Activated CD8-positive, alpha-beta memory T cell treated with anti-CD3 and anti-CD28 coated beads for 48 hours (primary cell): Measurements from ENCODE around the gene PARVB.
A peak's percentile ranks its signal among the peaks of the same experiment; 100 is the strongest.

ENCODE experiments used
- DNase-seq, 3 experiments: peaks; one replicate each; pipeline ENCODE4 v3.0.0-alpha.2; 2020; ENCODE audit warnings: low read depth in 2 of 3, low spot score in 2 of 3

PARVB gene

GRCh38 chr22:44180706-44181032 lies 156.6 kb downstream of the PARVB start, which contains the start of gene PARVG:
PARVG (plus strand) TSS chr22:44180925; CDS start chr22:44183330, 2,405 bp downstream.
- DNase-seq, result no peak

- DNase-seq, result peak; percentile 20 to 31 (median 29)
These were observed 157.2 kb downstream of the PARVB start for GRCh38 chr22:44181033-44181911.

- peak in 1 of 3 experiments; percentile 21 for DNase-seq
These were observed 157.9 kb downstream of the PARVB start for GRCh38 chr22:44181912-44182587.

DNA sequence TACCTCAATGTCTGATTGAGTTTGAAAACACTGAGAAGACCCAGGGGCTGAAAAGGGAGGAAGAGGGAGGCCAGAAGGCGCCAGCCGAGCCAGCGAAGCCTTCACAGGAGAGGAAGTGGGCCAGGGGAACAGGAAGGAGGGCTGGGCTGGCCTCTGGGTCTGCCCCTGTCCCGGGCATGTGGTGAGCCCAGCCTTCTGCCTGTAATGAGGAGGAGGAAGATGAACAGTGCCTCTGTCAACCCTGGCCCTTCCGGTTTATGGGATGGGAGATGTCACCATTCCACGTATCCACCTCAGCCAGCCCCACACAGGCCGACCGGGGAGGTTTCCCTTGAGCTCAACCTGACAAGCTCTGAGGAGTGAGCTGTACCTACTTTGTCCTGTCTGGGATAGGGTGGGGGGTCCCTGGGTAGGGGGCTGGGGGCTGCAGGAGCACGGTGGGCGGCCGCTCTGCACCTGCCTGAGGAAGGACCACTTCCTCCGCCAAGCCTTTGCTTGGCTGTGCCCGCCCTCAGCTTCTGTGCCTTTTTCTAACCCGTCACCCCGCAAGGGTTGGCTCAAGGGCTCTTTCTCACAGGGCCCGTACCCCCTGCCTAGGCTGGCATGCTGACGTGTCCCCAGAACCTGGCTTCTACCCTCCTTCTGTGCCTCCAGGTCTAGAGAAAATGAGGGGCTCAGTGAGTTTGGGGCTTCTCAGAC lies 158.6 kb downstream of the PARVB start:
- peak; percentile 5 to 29 (median 26) for DNase-seq

DNA sequence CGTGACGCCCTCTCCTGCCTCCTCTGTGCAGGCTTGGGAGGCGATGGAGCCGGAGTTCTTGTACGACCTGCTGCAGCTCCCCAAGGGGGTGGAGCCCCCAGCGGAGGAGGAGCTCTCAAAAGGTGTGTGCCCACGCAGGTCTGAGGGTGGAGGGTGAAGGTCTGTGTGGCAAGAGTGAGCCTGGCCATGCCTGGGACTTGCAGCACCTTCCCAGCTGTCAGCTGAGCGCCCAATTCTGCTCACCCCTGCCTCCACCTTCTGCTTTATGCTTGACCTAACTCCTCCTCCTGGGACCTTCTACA lies 159.1 kb downstream of the PARVB start:
- DNase-seq, result no peak

GRCh38 chr22:44184006-44184405 lies 159.9 kb downstream of the PARVB start:
- DNase-seq, result no peak

GRCh38 chr22:44185237-44186120 lies 161.4 kb downstream of the PARVB start:
- no peak for DNase-seq

GRCh38 chr22:44186121-44186510 lies 162.0 kb downstream of the PARVB start:
- DNase-seq, result no peak

- DNase-seq, result no peak
These were observed 162.6 kb downstream of the PARVB start for GRCh38 chr22:44186737-44187136.

- no peak for DNase-seq
These were observed 163.6 kb downstream of the PARVB start for GRCh38 chr22:44187652-44188230.

DNA sequence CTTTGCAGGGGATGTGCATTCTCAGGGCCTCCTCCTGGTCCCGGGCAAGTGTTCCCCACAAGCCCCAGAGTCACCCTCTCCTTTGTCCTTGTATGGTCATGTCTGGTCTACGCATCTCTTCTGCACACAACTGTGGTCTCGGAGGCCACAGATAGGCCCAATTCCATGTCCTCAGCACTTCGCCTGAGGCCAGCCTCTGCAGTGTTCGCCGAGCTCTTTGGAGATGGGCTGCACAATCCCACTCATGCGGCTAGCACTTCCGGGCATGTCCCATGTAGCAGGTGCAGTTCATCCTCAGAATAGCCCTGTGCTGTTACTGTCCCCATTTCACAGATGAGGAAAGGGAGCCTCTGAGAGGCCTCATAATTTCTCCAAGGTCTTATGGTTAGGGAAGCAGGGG lies 164.2 kb downstream of the PARVB start:
- no peak for DNase-seq

GRCh38 chr22:44188986-44189630 lies 165.0 kb downstream of the PARVB start:
- DNase-seq, result no peak

GRCh38 chr22:44190381-44190976 lies 166.4 kb downstream of the PARVB start:
- no peak for DNase-seq

DNA sequence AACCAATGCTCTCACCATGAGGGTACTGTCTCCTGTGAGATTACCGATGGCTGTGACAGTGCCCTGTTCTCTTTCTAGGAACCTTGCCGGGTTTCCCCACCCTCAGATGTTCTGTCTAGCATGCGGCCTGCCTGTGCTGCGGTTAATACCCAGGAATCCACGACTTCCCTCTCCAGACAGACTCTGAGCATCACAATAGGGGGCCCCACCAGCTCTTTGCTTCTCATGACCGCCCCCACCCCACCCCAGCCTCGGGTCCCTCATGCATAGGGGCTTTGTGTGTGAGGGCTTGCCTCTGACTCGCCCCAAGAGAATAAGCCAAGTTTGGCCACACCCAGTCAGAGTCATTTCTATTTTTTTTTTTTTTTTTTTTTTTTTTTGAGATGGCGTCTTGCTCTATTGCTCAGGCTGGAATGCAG lies 166.9 kb downstream of the PARVB start:
- peak; percentile 18 to 43 (median 19) for DNase-seq

DNA sequence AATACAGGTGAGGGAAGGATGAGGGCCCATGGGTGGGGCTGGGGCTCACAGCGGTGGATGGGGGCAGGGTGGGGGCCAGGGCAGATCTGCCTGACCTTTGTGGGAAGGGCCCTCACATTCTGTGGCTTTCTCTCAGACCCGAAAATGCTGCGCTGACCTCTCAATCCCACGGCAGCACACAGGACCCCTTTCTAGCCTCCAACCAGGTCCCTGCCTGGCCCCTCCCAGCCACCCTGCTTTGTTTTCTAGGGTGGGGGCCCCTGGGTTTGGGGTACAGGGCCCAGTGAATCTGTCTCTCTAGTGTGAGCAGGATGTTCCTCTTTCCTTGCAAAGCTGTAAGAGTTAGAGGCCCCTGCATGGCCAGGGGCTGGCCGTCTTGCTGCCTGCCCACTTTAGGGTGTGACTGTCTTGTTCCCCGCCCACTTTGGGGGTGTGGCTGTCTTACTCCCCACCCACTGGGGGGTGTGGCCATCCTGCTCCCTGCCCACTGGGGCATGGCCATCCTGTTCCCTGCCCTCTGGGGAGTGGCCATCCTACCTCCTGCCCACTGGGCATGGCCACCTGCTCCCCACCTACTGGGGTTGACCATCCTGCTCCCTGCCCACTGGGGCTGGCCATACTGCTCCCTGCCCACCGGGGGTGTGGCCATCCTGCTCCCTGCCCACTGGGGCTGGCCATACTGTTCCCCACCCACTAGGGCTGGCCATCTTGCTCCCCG lies 168.2 kb downstream of the PARVB start:
- peak in 2 of 3 experiments; percentile 19 to 27 for DNase-seq

DNA sequence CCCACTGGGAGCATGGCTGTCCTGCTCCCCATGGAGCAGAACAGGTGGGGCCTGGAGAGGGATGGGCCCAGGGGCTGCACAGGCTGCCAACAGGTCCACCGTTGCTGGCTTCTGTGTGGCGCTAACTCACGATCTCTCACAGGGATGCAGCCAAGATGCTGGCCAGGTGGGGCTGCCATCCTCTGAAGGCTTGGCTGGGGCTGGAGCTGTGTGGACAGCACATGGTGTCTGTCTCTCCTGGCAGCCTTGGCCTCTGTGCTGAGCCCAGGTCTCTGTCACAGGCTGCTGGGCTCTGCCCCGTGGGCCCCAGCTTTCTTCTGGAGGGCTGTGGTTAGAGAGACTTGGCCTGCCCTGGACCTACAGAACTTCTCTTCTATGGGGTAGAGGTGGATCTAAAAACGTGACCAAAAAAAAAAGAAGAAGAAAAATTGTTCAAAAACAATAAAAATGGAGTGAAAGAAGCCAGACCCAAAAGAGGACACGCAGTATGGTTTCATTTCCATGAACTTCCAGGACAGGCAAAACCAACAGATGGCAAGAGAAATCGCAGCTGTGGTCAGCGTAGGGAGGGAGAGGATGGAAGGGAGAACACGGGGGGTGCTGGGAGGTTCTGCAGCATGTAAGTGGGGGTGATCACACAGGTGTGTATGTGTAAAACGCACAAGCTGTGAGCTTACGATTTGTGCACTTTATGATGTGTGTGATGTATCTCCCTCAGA lies 168.9 kb downstream of the PARVB start:
- DNase-seq, result no peak

DNA sequence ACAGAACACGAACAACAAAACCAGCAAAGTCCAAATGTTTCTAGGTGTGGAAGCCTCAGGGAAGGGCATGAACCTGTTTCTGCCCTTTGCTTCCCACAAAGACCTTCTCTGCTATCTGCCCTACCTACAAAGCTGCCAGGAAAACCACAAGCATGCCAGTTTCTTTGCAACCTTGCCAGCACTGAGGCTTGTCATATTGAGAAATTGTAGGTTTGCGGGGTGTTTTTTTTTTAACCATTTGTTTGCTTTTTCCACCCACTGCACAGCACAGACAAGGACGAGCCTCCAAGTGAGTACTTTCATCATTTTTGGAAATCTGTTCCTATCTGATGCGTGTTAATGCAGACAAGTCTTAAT lies 169.4 kb downstream of the PARVB start:
- DNase-seq, result no peak

DNA sequence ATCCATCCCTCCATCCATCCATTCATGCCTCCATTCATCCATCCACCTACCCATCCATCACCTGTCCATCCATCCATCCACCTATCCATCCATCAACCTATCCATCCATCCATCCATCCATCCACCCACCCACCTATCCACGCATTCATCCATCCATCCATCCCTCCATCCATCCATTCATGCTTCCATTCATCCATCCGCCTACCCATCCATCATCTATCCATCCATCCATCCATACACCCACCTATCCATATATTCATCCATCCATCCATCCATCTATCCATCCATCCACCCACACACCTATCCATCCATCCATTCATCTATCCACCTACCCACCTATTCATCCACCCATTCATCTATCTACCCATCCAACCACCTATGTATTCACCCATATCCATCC lies 170.5 kb downstream of the PARVB start:
- DNase-seq, result no peak
